Ectodermal cell (in vitro differentiated cells): Measurements from ENCODE around the gene ARMS2.

Source experiments
- H3K27ac ChIP-seq: 2 replicates; pipeline ENCODE4 v1.7.0; 2013; ENCODE audit warnings: mild to moderate bottlenecking, low read depth, low read length; ENCODE audit not compliant: insufficient read depth, poor library complexity, severe bottlenecking
- H3K27me3 ChIP-seq: 2 replicates; pipeline ENCODE4 v1.7.0; 2013; ENCODE audit warnings: mild to moderate bottlenecking, low read length; ENCODE audit not compliant: insufficient read depth, control insufficient read depth, poor library complexity, severe bottlenecking
- H3K36me3 ChIP-seq: one replicate; pipeline ENCODE4 v1.7.0; 2013; ENCODE audit warnings: low read length; ENCODE audit not compliant: control insufficient read depth, insufficient read depth
- H3K4me1 ChIP-seq: one replicate; pipeline ENCODE4 v1.7.0; 2013; ENCODE audit warnings: low read length; ENCODE audit not compliant: control insufficient read depth, insufficient read depth
- H3K4me3 ChIP-seq: 2 replicates; pipeline ENCODE4 v1.7.0; 2013; ENCODE audit warnings: low read depth, low read length, control low read depth; ENCODE audit not compliant: insufficient read depth
- H3K9me3 ChIP-seq: 2 replicates; pipeline ENCODE4 v1.7.0; 2013; ENCODE audit warnings: mild to moderate bottlenecking, low read length, moderate library complexity; ENCODE audit not compliant: control insufficient read depth
- WGBS, 2 experiments: methylation state at CpG; one replicate each; pipeline ENCODE4 v1.1.7; 2013; ENCODE audit warnings: missing lambda C conversion rate in 2 of 2; 5-methylcytosine and 5-hydroxymethylcytosine counted together

Gene ARMS2

GRCh38 chr10:122449153-122449552 lies 5.3 kb upstream of the ARMS2 start:
- no peak overlapping the region for H3K27ac ChIP-seq
- H3K9me3 ChIP-seq, result no peaks in the 10 kb centered on the region
- no peaks in the 10 kb centered on the region for H3K27me3 ChIP-seq
- H3K4me3 ChIP-seq, result no peak overlapping the region
- H3K4me1 ChIP-seq, result no peaks in the 10 kb centered on the region
- H3K36me3 ChIP-seq, result no peaks in the 10 kb centered on the region
- WGBS, 2 experiments, result 98 to 99% methylated on average over 4 of the region's 4 CpGs

- H3K27me3 ChIP-seq, result no peaks in the 10 kb centered on the region
- no peak overlapping the region for H3K27ac ChIP-seq
- H3K9me3 ChIP-seq, result no peaks in the 10 kb centered on the region
- no peaks in the 10 kb centered on the region for H3K36me3 ChIP-seq
- H3K4me1 ChIP-seq, result no peaks in the 10 kb centered on the region
- WGBS, 2 experiments, result 89 to 91% methylated on average over 14 of the region's 14 CpGs
- H3K4me3 ChIP-seq, result no peak overlapping the region
These were observed 4.0 kb upstream of the ARMS2 start for GRCh38 chr10:122450353-122450990.

GRCh38 chr10:122454071-122454470 lies 382 bp upstream of the ARMS2 start:
- no peaks in the 10 kb centered on the region for H3K36me3 ChIP-seq
- H3K4me1 ChIP-seq, result no peaks in the 10 kb centered on the region
- peaks cover 15% of the 10 kb centered on the region for H3K27me3 ChIP-seq
- no peak overlapping the region for H3K4me3 ChIP-seq
- H3K9me3 ChIP-seq, result no peaks in the 10 kb centered on the region
- H3K27ac ChIP-seq, result no peak overlapping the region
- WGBS, 2 experiments, result 93 to 94% methylated on average over 2 to 3 of the region's 3 CpGs

DNA sequence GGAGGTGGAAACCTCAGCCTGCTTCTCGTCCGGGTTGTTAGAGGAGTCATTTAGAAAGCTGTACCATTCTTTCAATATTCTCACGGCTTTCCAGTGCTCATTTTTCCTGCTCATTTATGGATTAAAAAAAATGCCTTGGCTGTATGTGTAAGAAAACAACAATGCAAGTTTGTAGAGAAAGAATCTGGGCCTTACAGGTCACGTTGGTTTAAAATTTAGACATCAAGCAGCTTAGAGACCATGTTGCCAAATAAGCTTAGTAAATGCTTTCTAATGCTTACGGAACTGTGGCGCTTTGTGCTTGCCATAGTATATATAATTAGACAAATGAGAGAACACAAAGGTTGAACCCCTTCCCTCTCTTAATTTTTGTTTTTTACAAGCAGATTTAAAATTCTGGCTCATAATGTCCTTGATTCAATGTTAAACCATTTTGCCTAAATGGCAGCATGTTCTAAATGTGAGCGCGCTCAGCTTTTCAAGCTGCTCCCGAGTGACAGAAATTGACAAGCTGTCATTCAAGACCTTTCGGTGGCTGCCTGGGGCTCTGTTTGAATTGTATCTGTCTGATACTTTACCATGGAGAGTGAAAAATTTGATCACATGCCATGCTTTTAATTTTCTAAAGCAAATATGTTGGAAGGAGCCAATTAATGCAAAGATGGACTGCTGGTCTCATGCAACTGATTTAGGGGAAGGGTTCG lies 1.1 kb downstream of the ARMS2 start:
- Histone ChIP-seq H3K9me3 (no peaks in the 10 kb centered on the region), H3K36me3 (no peaks in the 10 kb centered on the region), H3K4me3 (no peak overlapping the region), H3K27ac (no peak overlapping the region), H3K4me1 (no peaks in the 10 kb centered on the region), H3K27me3 (peaks cover 29% of the 10 kb centered on the region)
- WGBS, 2 experiments, result 91 to 93% methylated on average over 8 to 11 of the region's 11 CpGs

- H3K9me3 ChIP-seq, result no peaks in the 10 kb centered on the region
- peaks cover 53% of the 10 kb centered on the region for H3K27me3 ChIP-seq
- WGBS, 2 experiments, result 90% methylated on average over 5 of the region's 5 CpGs
- peaks cover 12% of the 10 kb centered on the region for H3K4me1 ChIP-seq
- no peak overlapping the region for H3K27ac ChIP-seq
- H3K36me3 ChIP-seq, result no peaks in the 10 kb centered on the region
- H3K4me3 ChIP-seq, result no peak overlapping the region
These were observed 3.5 kb downstream of the ARMS2 start for GRCh38 chr10:122457934-122458333.

GRCh38 chr10:122458693-122459092 lies 4.2 kb downstream of the ARMS2 start:
- Histone ChIP-seq H3K4me1 (peaks cover 12% of the 10 kb centered on the region), H3K4me3 (no peak overlapping the region), H3K9me3 (no peaks in the 10 kb centered on the region), H3K27ac (no peak overlapping the region), H3K36me3 (no peaks in the 10 kb centered on the region), H3K27me3 (peaks cover 61% of the 10 kb centered on the region)
- 70 to 82% methylated on average over 6 of the region's 6 CpGs for WGBS, 2 experiments

DNA sequence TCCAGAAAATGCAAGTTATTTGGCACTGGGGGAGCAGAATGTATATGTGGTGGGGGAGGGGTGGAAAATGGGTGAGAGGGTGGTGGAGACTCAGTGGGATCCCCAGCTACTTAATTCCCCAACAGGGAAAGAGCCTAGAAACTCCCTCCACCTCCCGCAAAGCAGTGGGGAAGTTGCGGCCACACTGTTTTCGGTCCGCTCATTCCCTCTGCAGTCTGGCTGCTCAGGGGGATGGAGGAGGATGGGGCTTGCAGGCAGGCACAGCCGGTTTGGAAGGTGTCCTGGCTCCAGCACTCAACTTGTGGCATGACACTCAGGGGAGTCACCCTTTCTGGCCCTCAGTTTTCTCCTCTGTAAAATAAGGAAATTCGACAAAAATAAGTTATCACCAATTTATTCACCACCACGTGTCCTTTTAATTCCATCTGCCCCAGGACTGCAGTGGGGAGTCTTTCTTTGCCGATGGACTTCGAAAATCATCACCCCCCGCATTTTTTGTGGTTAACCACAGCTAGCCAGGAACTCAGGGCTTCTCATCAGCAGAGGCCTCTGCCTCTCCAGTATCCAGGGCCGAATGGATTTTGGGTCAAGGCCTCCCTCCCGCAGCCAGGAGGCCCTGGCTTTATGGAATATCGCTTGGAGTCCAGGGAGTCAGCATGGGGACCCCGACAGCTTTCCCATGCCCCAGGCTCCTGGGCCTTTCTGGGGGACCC lies 5.3 kb downstream of the ARMS2 start:
- no peak overlapping the region for H3K4me3 ChIP-seq
- no peaks in the 10 kb centered on the region for H3K36me3 ChIP-seq
- H3K4me1 ChIP-seq, result peaks cover 12% of the 10 kb centered on the region
- H3K27ac ChIP-seq, result no peak overlapping the region
- H3K27me3 ChIP-seq, result peaks cover 71% of the 10 kb centered on the region
- WGBS, 2 experiments, result 63 to 64% methylated on average over 14 of the region's 14 CpGs
- H3K9me3 ChIP-seq, result no peaks in the 10 kb centered on the region

DNA sequence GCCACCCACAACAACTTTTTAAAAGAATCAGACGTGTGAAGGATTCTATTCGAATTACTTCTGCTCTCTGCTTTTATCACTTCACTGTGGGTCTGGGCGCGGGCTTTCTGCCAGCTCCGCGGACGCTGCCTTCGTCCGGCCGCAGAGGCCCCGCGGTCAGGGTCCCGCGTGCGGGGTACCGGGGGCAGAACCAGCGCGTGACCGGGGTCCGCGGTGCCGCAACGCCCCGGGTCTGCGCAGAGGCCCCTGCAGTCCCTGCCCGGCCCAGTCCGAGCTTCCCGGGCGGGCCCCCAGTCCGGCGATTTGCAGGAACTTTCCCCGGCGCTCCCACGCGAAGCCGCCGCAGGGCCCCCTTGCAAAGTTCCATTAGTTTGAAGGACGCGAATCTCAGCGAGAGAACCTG lies 6.4 kb downstream of the ARMS2 start:
- peaks cover 12% of the 10 kb centered on the region for H3K4me1 ChIP-seq
- peak overlapping the region; percentile 40 for H3K4me3 ChIP-seq
- H3K27me3 ChIP-seq, result peaks cover 83% of the 10 kb centered on the region
- H3K36me3 ChIP-seq, result no peaks in the 10 kb centered on the region
- WGBS, 2 experiments, result 5 to 6% methylated on average over 40 of the region's 40 CpGs
- H3K9me3 ChIP-seq, result no peaks in the 10 kb centered on the region
- H3K27ac ChIP-seq, result no peak overlapping the region

GRCh38 chr10:122461367-122461728 lies 6.9 kb downstream of the ARMS2 start, which contains the start of gene HTRA1:
HTRA1 (plus strand) TSS chr10:122461553; CDS start chr10:122461653, 100 bp downstream.
- Histone ChIP-seq H3K27ac (no peak within 1 kb of the TSS), H3K4me1 (peaks cover 12% of the 10 kb centered on the region), H3K4me3 (peak within 1 kb of the TSS; percentile 40), H3K36me3 (no peaks in the 10 kb centered on the region), H3K27me3 (peaks cover 83% of the 10 kb centered on the region), H3K9me3 (no peaks in the 10 kb centered on the region)
- 0% methylated on average over 55 to 56 of the region's 56 CpGs for WGBS, 2 experiments
